Nephron progenitor cell (in vitro differentiated cells): ENCODE data around the gene CNTLN.
"Not testable (repeated sequence)": the region's sequence is repeated elsewhere in the genome, so short reads cannot be mapped to it uniquely, and the experiment has no call there.

Source experiments
- DNase-seq: peaks from one replicate; pipeline ENCODE4 v3.0.0; 2021
- H3K27ac Mint-ChIP-seq: 2 replicates; pipeline ENCODE4 v1.8.0; 2021; ENCODE audit warnings: mild to moderate bottlenecking, moderate library complexity, mixed read lengths
- H3K27me3 Mint-ChIP-seq: 2 replicates; pipeline ENCODE4 v1.8.0; 2021; ENCODE audit warnings: mild to moderate bottlenecking, low read depth, mixed read lengths; ENCODE audit not compliant: poor library complexity
- H3K36me3 Mint-ChIP-seq: 2 replicates; pipeline ENCODE4 v1.8.0; 2021; ENCODE audit warnings: low read depth, mixed read lengths
- H3K4me1 Mint-ChIP-seq: 2 replicates; pipeline ENCODE4 v1.8.0; 2021; ENCODE audit warnings: mixed read lengths
- H3K4me3 Mint-ChIP-seq: 2 replicates; pipeline ENCODE4 v1.8.0; 2021; ENCODE audit warnings: mild to moderate bottlenecking, moderate library complexity, mixed read lengths
- H3K9me3 Mint-ChIP-seq: 2 replicates; pipeline ENCODE4 v1.8.0; 2021; ENCODE audit warnings: mild to moderate bottlenecking, moderate library complexity, mixed read lengths
- TF ChIP-seq, protein P1 (sequence below): fragments of 200-600 bp; sonication (generic); IDR thresholded peaks from 2 replicates; pipeline ENCODE4 v1.5.0; 2021; ENCODE audit warnings: antibody characterized with exemption

The CNTLN gene

GRCh38 chr9:17520268-17521064 is 385.6 kb downstream of the CNTLN start:
- DNase-seq = no peak
- no peaks in the 10 kb centered on the region for H3K9me3 Mint-ChIP-seq
- H3K36me3 Mint-ChIP-seq = no peaks in the 10 kb centered on the region
- TF ChIP-seq, protein P1, sequence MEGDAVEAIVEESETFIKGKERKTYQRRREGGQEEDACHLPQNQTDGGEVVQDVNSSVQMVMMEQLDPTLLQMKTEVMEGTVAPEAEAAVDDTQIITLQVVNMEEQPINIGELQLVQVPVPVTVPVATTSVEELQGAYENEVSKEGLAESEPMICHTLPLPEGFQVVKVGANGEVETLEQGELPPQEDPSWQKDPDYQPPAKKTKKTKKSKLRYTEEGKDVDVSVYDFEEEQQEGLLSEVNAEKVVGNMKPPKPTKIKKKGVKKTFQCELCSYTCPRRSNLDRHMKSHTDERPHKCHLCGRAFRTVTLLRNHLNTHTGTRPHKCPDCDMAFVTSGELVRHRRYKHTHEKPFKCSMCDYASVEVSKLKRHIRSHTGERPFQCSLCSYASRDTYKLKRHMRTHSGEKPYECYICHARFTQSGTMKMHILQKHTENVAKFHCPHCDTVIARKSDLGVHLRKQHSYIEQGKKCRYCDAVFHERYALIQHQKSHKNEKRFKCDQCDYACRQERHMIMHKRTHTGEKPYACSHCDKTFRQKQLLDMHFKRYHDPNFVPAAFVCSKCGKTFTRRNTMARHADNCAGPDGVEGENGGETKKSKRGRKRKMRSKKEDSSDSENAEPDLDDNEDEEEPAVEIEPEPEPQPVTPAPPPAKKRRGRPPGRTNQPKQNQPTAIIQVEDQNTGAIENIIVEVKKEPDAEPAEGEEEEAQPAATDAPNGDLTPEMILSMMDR = no peak
- peaks cover 4% of the 10 kb centered on the region for H3K27me3 Mint-ChIP-seq
- H3K4me3 Mint-ChIP-seq = no peak overlapping the region
- no peak overlapping the region for H3K27ac Mint-ChIP-seq
- H3K4me1 Mint-ChIP-seq = peaks cover 10% of the 10 kb centered on the region

- Mint-ChIP-seq H3K4me3 (no peak overlapping the region), H3K36me3 (no peaks in the 10 kb centered on the region), H3K4me1 (peaks cover 10% of the 10 kb centered on the region), H3K9me3 (no peaks in the 10 kb centered on the region), H3K27me3 (peaks cover 4% of the 10 kb centered on the region), H3K27ac (peak overlapping the region; percentile 12)
- no peak for DNase-seq
- TF ChIP-seq, protein P1 = no peak
Measured at GRCh38 chr9:17521100-17521855, 386.4 kb downstream of the CNTLN start.

- H3K27me3 Mint-ChIP-seq, DNase-seq, H3K27ac Mint-ChIP-seq, H3K4me1 Mint-ChIP-seq, H3K36me3 Mint-ChIP-seq, H3K4me3 Mint-ChIP-seq, H3K9me3 Mint-ChIP-seq: not testable (repeated sequence)
Measured at GRCh38 chr9:17526726-17527125, 391.9 kb downstream of the CNTLN start.

GRCh38 chr9:17528859-17529258 is 394.0 kb downstream of the CNTLN start:
- DNase-seq = no peak
- Mint-ChIP-seq H3K4me1 (no peaks in the 10 kb centered on the region), H3K4me3 (no peak overlapping the region), H3K27ac (no peak overlapping the region), H3K27me3 (peaks cover 6% of the 10 kb centered on the region), H3K36me3 (no peaks in the 10 kb centered on the region), H3K9me3 (no peaks in the 10 kb centered on the region)
- TF ChIP-seq, protein P1 = peak; percentile 47

DNA sequence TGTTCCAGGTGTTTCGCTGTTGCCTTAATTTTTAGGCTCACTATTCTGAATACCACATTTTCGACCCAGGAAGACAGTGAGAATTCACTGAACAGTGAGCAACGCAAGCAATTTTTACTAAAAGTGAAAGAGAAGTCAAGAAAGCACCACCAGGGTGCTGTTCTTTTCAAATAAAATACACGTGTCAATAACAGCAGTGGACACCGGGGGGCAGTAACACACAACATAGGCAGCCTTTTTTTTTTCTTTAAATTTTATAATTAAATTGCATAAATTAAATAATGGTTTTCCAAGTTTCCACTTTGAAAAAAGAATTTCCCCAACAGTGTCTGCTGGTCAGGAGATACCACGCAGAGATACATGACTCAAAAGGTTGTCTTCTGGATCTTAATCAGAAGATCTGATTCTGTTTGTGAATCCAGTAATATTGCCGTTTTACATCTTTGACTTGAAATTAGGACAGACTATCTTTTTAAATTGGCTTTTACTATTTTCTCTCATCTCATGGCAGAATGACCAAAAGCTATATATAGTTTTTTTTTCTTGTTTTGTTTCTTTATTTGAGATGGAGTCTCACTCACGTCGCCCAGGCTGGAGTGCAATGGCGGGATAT is 396.9 kb downstream of the CNTLN start:
- TF ChIP-seq, protein P1 = peak; percentile 79
- no peaks in the 10 kb centered on the region for H3K9me3 Mint-ChIP-seq
- H3K27me3 Mint-ChIP-seq = peaks cover 6% of the 10 kb centered on the region
- no peaks in the 10 kb centered on the region for H3K36me3 Mint-ChIP-seq
- H3K4me1 Mint-ChIP-seq = no peaks in the 10 kb centered on the region
- H3K4me3 Mint-ChIP-seq = no peak overlapping the region
- peak; percentile 52 for DNase-seq
- no peak overlapping the region for H3K27ac Mint-ChIP-seq

- no peaks in the 10 kb centered on the region for H3K9me3 Mint-ChIP-seq
- H3K4me3 Mint-ChIP-seq = no peak overlapping the region
- DNase-seq = no peak
- no peaks in the 10 kb centered on the region for H3K36me3 Mint-ChIP-seq
- TF ChIP-seq, protein P1 = no peak
- no peaks in the 10 kb centered on the region for H3K4me1 Mint-ChIP-seq
- H3K27me3 Mint-ChIP-seq = peaks cover 5% of the 10 kb centered on the region
- no peak overlapping the region for H3K27ac Mint-ChIP-seq
Measured at GRCh38 chr9:17532461-17532860, 397.6 kb downstream of the CNTLN start.
